GM18873 (cell line): Measurements from ENCODE around the gene ZDHHC23.

Source experiments
- ATAC-seq: cut with Tn5 transposase; IDR thresholded peaks from one replicate; pipeline ENCODE4 v1.9.1; 2021; ENCODE audit warnings: mild to moderate bottlenecking, moderate library complexity, moderate number of reproducible peaks; ENCODE audit not compliant: unreplicated experiment, low FRiP score

Gene ZDHHC23

GRCh38 chr3:113947372-113948014, at the start of gene ZDHHC23:
TSS of gene ZDHHC23 (plus strand) at chr3:113948013. CDS start at chr3:113948803, 790 bp downstream.
- ATAC-seq, result peak; percentile 51

GRCh38 chr3:113898892-113899291, 48.9 kb upstream of the ZDHHC23 start:
- ATAC-seq, result no peak

- no peak for ATAC-seq
Measured at GRCh38 chr3:113906568-113907140, 41.2 kb upstream of the ZDHHC23 start.

- ATAC-seq, result no peak
Measured at GRCh38 chr3:113908133-113908532, 39.7 kb upstream of the ZDHHC23 start.

GRCh38 chr3:113910966-113911365, 36.8 kb upstream of the ZDHHC23 start:
- no peak for ATAC-seq

- ATAC-seq, result peak; percentile 87
Measured at GRCh38 chr3:113912552-113913236, 35.1 kb upstream of the ZDHHC23 start.

GRCh38 chr3:113914646-113915045, 33.2 kb upstream of the ZDHHC23 start:
- ATAC-seq, result no peak

GRCh38 chr3:113927556-113927955, 20.3 kb upstream of the ZDHHC23 start:
- ATAC-seq, result no peak

- ATAC-seq, result no peak
Measured at GRCh38 chr3:113946831-113947230, 982 bp upstream of the ZDHHC23 start.

GRCh38 chr3:113948015-113948917, 453 bp downstream of the ZDHHC23 start:
- ATAC-seq, result peak; percentile 39

GRCh38 chr3:113952921-113953320, 5.1 kb downstream of the ZDHHC23 start:
- ATAC-seq, result no peak

- no peak for ATAC-seq
Measured at GRCh38 chr3:113953677-113954076, 5.9 kb downstream of the ZDHHC23 start.

GRCh38 chr3:113954091-113954685, 6.4 kb downstream of the ZDHHC23 start:
- ATAC-seq, result no peak

GRCh38 chr3:113963879-113964278, 16.1 kb downstream of the ZDHHC23 start:
- no peak for ATAC-seq

- no peak for ATAC-seq
Measured at GRCh38 chr3:113966172-113966571, 18.4 kb downstream of the ZDHHC23 start.

GRCh38 chr3:113968986-113969385, 21.2 kb downstream of the ZDHHC23 start:
- no peak for ATAC-seq

GRCh38 chr3:113977822-113978221, 30.0 kb downstream of the ZDHHC23 start:
- ATAC-seq, result no peak

GRCh38 chr3:113979916-113980315, 32.1 kb downstream of the ZDHHC23 start:
- ATAC-seq, result no peak

- no peak for ATAC-seq
Measured at GRCh38 chr3:113981803-113982202, 34.0 kb downstream of the ZDHHC23 start.

GRCh38 chr3:113983544-113983943, 35.7 kb downstream of the ZDHHC23 start:
- ATAC-seq, result no peak
